GM12878 (cell line): ENCODE data around the gene SMTNL2. TPM values are rescaled to one million over a fixed set of nuclear protein-coding genes. Genes with fewer than 3 reads are reported as not detected.

Source experiments
- ATAC-seq: fragments of 200-7000 bp; cut with Tn5 transposase; 3 replicates; pipeline ENCODE4 v1.9.1; 2020; ENCODE audit warnings: mild to moderate bottlenecking, moderate library complexity
- BruUV-seq: library from RNA; stranded (reverse); fragments of 400-500 nt; replicated peaks from 2 replicates; lab custom pipeline; 2021; lab: Mats Ljungman, UMichigan
- CTCF ChIA-PET: fragments of 300-600 bp; sonication (Branson Sonifier 250); formaldehyde crosslinking; extraction: SDS; loops from one replicate; lab custom pipeline; 2021; ENCODE audit warnings: inconsistent platforms; lab: Yijun Ruan, JAX
- POLR2A ChIA-PET: fragments of 350-600 bp; formaldehyde crosslinking; extraction: SDS; loops from one replicate; lab custom pipeline; 2021; ENCODE audit warnings: inconsistent platforms; lab: Charles Lee
- RAD21 ChIA-PET: fragments of 300-600 bp; sonication (Branson Sonifier 250); formaldehyde crosslinking; loops from one replicate; lab custom pipeline; 2023; ENCODE audit warnings: antibody characterized with exemption; ENCODE audit not compliant: unreplicated experiment; lab: Charles Lee
- SMC1A ChIA-PET: fragments of 300-600 bp; sonication (Branson Sonifier 250); formaldehyde crosslinking; loops from one replicate; lab custom pipeline; 2023; ENCODE audit not compliant: unreplicated experiment, uncharacterized antibody; lab: Charles Lee
- DNase-seq: peaks from one replicate; pipeline ENCODE4 v3.0.0-alpha.2; 2011; ENCODE audit warnings: low read depth, low spot score
- FAIRE-seq: peaks from 3 replicates; lab custom pipeline; 2011; peaks lifted over from hg19 to GRCh38; lab: Jason Lieb, UNC
- H2AFZ ChIP-seq: 2 replicates; pipeline ENCODE4 v1.6.0; 2011; ENCODE audit warnings: low read depth, low read length, control low read depth; ENCODE audit not compliant: control insufficient read depth
- H3K27ac ChIP-seq: 2 replicates; pipeline ENCODE4 v1.5.1; 2011; ENCODE audit warnings: control low read depth; ENCODE audit not compliant: control insufficient read depth, insufficient read depth
- H3K27me3 ChIP-seq, 2 experiments: replicated peaks in 1 of 2; 2 replicates each; pipeline versions ENCODE4 v1.6.0 to v1.6.1; 2011; ENCODE audit warnings: low read length in 1 of 2; ENCODE audit not compliant: control insufficient read depth in 2 of 2, insufficient read depth in 2 of 2
- H3K36me3 ChIP-seq, 2 experiments: 2 replicates each; pipeline ENCODE4 v1.5.1; 2011; ENCODE audit warnings: low read length in 1 of 2; ENCODE audit not compliant: control insufficient read depth in 2 of 2, insufficient read depth in 2 of 2
- H3K4me1 ChIP-seq: 2 replicates; pipeline ENCODE4 v1.6.1; 2011; ENCODE audit warnings: mild to moderate bottlenecking, low read length, moderate library complexity, mixed read lengths; ENCODE audit not compliant: control insufficient read depth, insufficient read depth
- H3K4me2 ChIP-seq: 2 replicates; pipeline ENCODE4 v1.6.0; 2011; ENCODE audit warnings: control low read depth; ENCODE audit not compliant: control insufficient read depth, insufficient read depth
- H3K4me3 ChIP-seq: fragments of 200-600 bp; sonication (generic); 2 replicates; pipeline ENCODE4 v1.5.1; 2016
- H3K79me2 ChIP-seq: 2 replicates; pipeline ENCODE4 v1.6.0; 2011; ENCODE audit warnings: low read length; ENCODE audit not compliant: control insufficient read depth, insufficient read depth
- H3K9ac ChIP-seq: 2 replicates; pipeline ENCODE4 v1.8.0; 2011; ENCODE audit warnings: low read length, control low read depth, mixed read lengths; ENCODE audit not compliant: control insufficient read depth, insufficient read depth
- H3K9me3 ChIP-seq: replicated peaks from 3 replicates; pipeline ENCODE4 v1.5.1; 2011; ENCODE audit warnings: mild to moderate bottlenecking, low read length; ENCODE audit not compliant: control insufficient read depth, insufficient read depth
- H4K20me1 ChIP-seq: 2 replicates; pipeline ENCODE4 v1.6.0; 2011; ENCODE audit not compliant: control insufficient read depth, insufficient read depth
- ESRRA ChIP-seq: IDR thresholded peaks from 2 replicates; pipeline ENCODE4 v1.6.1; 2012; ENCODE audit warnings: mild to moderate bottlenecking, low read length, improper control_type of control experiment
- NR2F1 ChIP-seq: fragments of 450-650 bp; conservative IDR thresholded peaks from 2 replicates; pipeline ENCODE4 v1.6.1; 2017; ENCODE audit warnings: mild to moderate bottlenecking
- PBX3 ChIP-seq: IDR thresholded peaks from 2 replicates; pipeline ENCODE4 v1.6.1; 2011; ENCODE audit warnings: mild to moderate bottlenecking, low read depth, low read length, moderate library complexity; ENCODE audit not compliant: insufficient replicate concordance
- RAD21 ChIP-seq: IDR thresholded peaks from 2 replicates; pipeline ENCODE4 v1.6.1; 2011; ENCODE audit warnings: mild to moderate bottlenecking, low read depth, low read length, moderate library complexity; ENCODE audit not compliant: insufficient read depth
- SMAD5 ChIP-seq: IDR thresholded peaks from 2 replicates; pipeline ENCODE4 v1.6.1; 2016; ENCODE audit warnings: antibody characterized with exemption, low read depth
- TARDBP ChIP-seq: IDR thresholded peaks from 2 replicates; pipeline ENCODE4 v1.6.1; 2016; ENCODE audit warnings: borderline replicate concordance
- ZNF207 ChIP-seq: fragments of 450-650 bp; IDR thresholded peaks from 2 replicates; pipeline ENCODE4 v1.6.1; 2014; ENCODE audit warnings: antibody characterized with exemption, mild to moderate bottlenecking, borderline replicate concordance
- WGBS: methylation state at CpG from one replicate; pipeline ENCODE4 v1.1.6; 2016; ENCODE audit warnings: low lambda C conversion rate; ENCODE audit not compliant: insufficient replicate concordance, insufficient coverage; ENCODE audit errors: missing lambda C conversion rate; 5-methylcytosine and 5-hydroxymethylcytosine counted together
- in situ Hi-C: fragments of 300-500 bp; cut with MboI; formaldehyde crosslinking; loops from 9 replicates; pipeline ENCODE4 v1.14.3; 2018; ENCODE audit warnings: mixed read lengths
- intact Hi-C: fragments of 100-400 bp; cut with micrococcal nuclease; formaldehyde crosslinking; loops from one replicate; pipeline ENCODE4 v1.14.2; 2022; ENCODE audit not compliant: unreplicated experiment
- polyA plus RNA-seq, 11 experiments: library from polyadenylated mRNA; depleted of rRNA in 4 of 11; unstranded in 6 of 11; stranded (reverse) in 5 of 11; fragments of >200 nt; fragmentation: Nextera tagmentation in 4 of 11; fragmentation: Illumina TruSeq in 1 of 11; extraction: Ambion mirVana in 4 of 11; extraction: Trizol in 1 of 11; gene quantifications; 1 replicate in 1 of 11; 2 replicates in 10 of 11; pipeline versions ENCODE4 v1.2.1 to v1.2.3, GENCODE V29; 2011 to 2016; ENCODE audit warnings: inconsistent platforms in 2 of 11, missing spikeins in 2 of 11, low read depth in 1 of 11
- total RNA-seq, 4 experiments: library from RNA; depleted of rRNA in 3 of 4; stranded (reverse); fragments of >200 nt in 3 of 4; fragmentation: Illumina TruSeq in 1 of 4; extraction: Trizol in 1 of 4; gene quantifications; 2 replicates each; pipeline versions ENCODE4 v1.2.1 to v1.2.3, GENCODE V29; 2013 to 2021

Gene SMTNL2
- total and polyA plus RNA-seq, 10 of the 15 experiments (the other 5 are each of a cell fraction or from before 2014, with no cell fraction given), result not detected

- Histone ChIP-seq H3K4me2 (no peak overlapping the region), H3K27ac (no peak overlapping the region), H3K9ac (no peak overlapping the region), H3K27me3 (peaks cover 0 to 2% of the 10 kb centered on the region in 2 experiments; a peak in 2 of 4 replicates), H3K4me1 (peaks cover 22% of the 10 kb centered on the region)
- POLR2A ChIA-PET, result no interaction called here
- WGBS, result 83% methylated on average over 4 of the region's 4 CpGs
- intact Hi-C loops, result no loop called here
- BruUV-seq, result no TSS peak
- in situ Hi-C loops, result no loop called here
- RAD21 ChIA-PET, result no interaction called here
- TF ChIP-seq ZNF207, result no peak
- no peak for TF ChIP-seq NR2F1
- TF ChIP-seq ESRRA, result no peak
- TF ChIP-seq TARDBP, result no peak
- TF ChIP-seq RAD21, result no peak
- TF ChIP-seq PBX3, result no peak
- TF ChIP-seq SMAD5, result no peak
- TF ChIP-seq, all 136 proteins: peak for 0
- Histone ChIP-seq H3K4me3 (no peak overlapping the region), H3K9me3 (no peaks in the 10 kb centered on the region), H3K79me2 (no peaks in the 10 kb centered on the region), H3K36me3 (no peaks in the 10 kb centered on the region), H4K20me1 (no peaks in the 10 kb centered on the region), H2AFZ (no peak overlapping the region)
- no peak for ATAC-seq
- no peak for FAIRE-seq
- ChIA-PET SMC1A (no interaction called here), CTCF (interaction anchor here (0.7 to 2.5 kb wide), 2 partner anchors 10 to 68 kb away, joined by 4 to 15 read pairs; no protein-coding TSS in a partner anchor)
- no peak for DNase-seq
Measured at GRCh38 chr17:4634976-4635375, 50.6 kb downstream of the SMTNL2 start.
